Mesendoderm (in vitro differentiated cells): ENCODE measurements around the gene MGAT5.

Experiments used
- DNase-seq: peaks from one replicate; pipeline ENCODE4 v3.0.0; 2013
- H2AK5ac ChIP-seq: 2 replicates; pipeline ENCODE4 v1.6.1; 2013; ENCODE audit warnings: low read length, inconsistent platforms
- H2BK120ac ChIP-seq: 2 replicates; pipeline ENCODE4 v1.6.1; 2013; ENCODE audit warnings: low read depth, mild to moderate bottlenecking, low read length, moderate library complexity, mixed read lengths
- H2BK15ac ChIP-seq: replicated peaks from 2 replicates; pipeline ENCODE4 v1.6.1; 2013; ENCODE audit warnings: low read depth, mild to moderate bottlenecking, moderate library complexity
- H2BK5ac ChIP-seq: 2 replicates; pipeline ENCODE4 v1.6.1; 2013; ENCODE audit warnings: low read length, inconsistent platforms
- H3K18ac ChIP-seq: 2 replicates; pipeline ENCODE4 v1.6.1; 2013; ENCODE audit warnings: mild to moderate bottlenecking, low read length, mixed read lengths
- H3K23ac ChIP-seq: one replicate; pipeline ENCODE4 v1.6.1; 2013; ENCODE audit warnings: low read length
- H3K27ac ChIP-seq: 2 replicates; pipeline ENCODE4 v1.5.1; 2013; ENCODE audit warnings: low read depth, mild to moderate bottlenecking, inconsistent platforms, low read length, moderate library complexity
- H3K27me3 ChIP-seq: 2 replicates; pipeline ENCODE4 v1.6.1; 2013; ENCODE audit warnings: low read length, control low read depth, mild to moderate bottlenecking, inconsistent platforms; ENCODE audit not compliant: insufficient read depth, poor library complexity
- H3K36me3 ChIP-seq: 2 replicates; pipeline ENCODE4 v1.6.1; 2013; ENCODE audit warnings: low read length, inconsistent platforms; ENCODE audit not compliant: control insufficient read depth, insufficient read depth
- H3K4ac ChIP-seq: one replicate; pipeline ENCODE4 v1.6.1; 2013; ENCODE audit warnings: low read depth, mild to moderate bottlenecking, low read length, moderate library complexity
- H3K4me1 ChIP-seq: 2 replicates; pipeline ENCODE4 v1.6.1; 2013; ENCODE audit warnings: low read depth, low read length, inconsistent platforms; ENCODE audit not compliant: control insufficient read depth
- H3K4me2 ChIP-seq: 2 replicates; pipeline ENCODE4 v1.6.1; 2013; ENCODE audit warnings: low read length
- H3K4me3 ChIP-seq: 2 replicates; pipeline ENCODE4 v1.5.1; 2013; ENCODE audit warnings: mild to moderate bottlenecking, low read length
- H3K56ac ChIP-seq: one replicate; pipeline ENCODE4 v1.6.1; 2013; ENCODE audit warnings: low read length
- H3K79me1 ChIP-seq: 2 replicates; pipeline ENCODE4 v1.6.1; 2013; ENCODE audit warnings: low read length, inconsistent platforms
- H3K79me2 ChIP-seq: 2 replicates; pipeline ENCODE4 v1.6.1; 2013; ENCODE audit warnings: mild to moderate bottlenecking, low read length; ENCODE audit not compliant: control insufficient read depth, insufficient read depth
- H3K9ac ChIP-seq: 2 replicates; pipeline ENCODE4 v1.6.1; 2013; ENCODE audit warnings: low read length, inconsistent platforms
- H4K5ac ChIP-seq: one replicate; pipeline ENCODE4 v1.6.1; 2013; ENCODE audit warnings: low read length
- H4K8ac ChIP-seq: one replicate; pipeline ENCODE4 v1.6.1; 2013; ENCODE audit warnings: low read depth, mild to moderate bottlenecking, control low read depth, low read length, moderate library complexity
- WGBS: extraction: QIAGEN DNeasy Blood & Tissue Kit; methylation state at CpG from one replicate; pipeline ENCODE4 v1.1.7; 2013; ENCODE audit warnings: low lambda C conversion rate, missing lambda C conversion rate; ENCODE audit not compliant: insufficient coverage; ENCODE audit errors: extremely low coverage; 5-methylcytosine and 5-hydroxymethylcytosine counted together

MGAT5 gene

GRCh38 chr2:134259994-134260393 lies 6.1 kb downstream of the MGAT5 start:
- no peak overlapping the region for H3K9ac ChIP-seq
- H3K36me3 ChIP-seq, result no peaks in the 10 kb centered on the region
- no peak overlapping the region for H3K4me3 ChIP-seq
- no CpG with 5 or more reads among the region's 8 CpGs for WGBS
- no peak overlapping the region for H4K5ac ChIP-seq
- peak overlapping the region; percentile 19 for H3K56ac ChIP-seq
- H4K8ac ChIP-seq, result no peak overlapping the region
- H2BK120ac ChIP-seq, result no peak overlapping the region
- no peak overlapping the region for H3K4me2 ChIP-seq
- H3K23ac ChIP-seq, result no peak overlapping the region
- H2BK5ac ChIP-seq, result no peak overlapping the region
- H3K18ac ChIP-seq, result no peak overlapping the region
- peaks cover 15% of the 10 kb centered on the region for H3K4me1 ChIP-seq
- H3K4ac ChIP-seq, result no peak overlapping the region
- no peak overlapping the region for H3K27ac ChIP-seq
- H2BK15ac ChIP-seq, result no peak overlapping the region
- H3K27me3 ChIP-seq, result no peaks in the 10 kb centered on the region
- peaks cover 10% of the 10 kb centered on the region for H3K79me1 ChIP-seq
- H3K79me2 ChIP-seq, result no peaks in the 10 kb centered on the region
- DNase-seq, result no peak
- H2AK5ac ChIP-seq, result no peak overlapping the region

- no peak overlapping the region for H3K23ac ChIP-seq
- H4K8ac ChIP-seq, result no peak overlapping the region
- H3K27me3 ChIP-seq, result no peaks in the 10 kb centered on the region
- H3K79me2 ChIP-seq, result no peaks in the 10 kb centered on the region
- no peak overlapping the region for H2BK15ac ChIP-seq
- no CpG with 5 or more reads among the region's 2 CpGs for WGBS
- no peaks in the 10 kb centered on the region for H3K36me3 ChIP-seq
- no peak overlapping the region for H3K4me2 ChIP-seq
- no peak overlapping the region for H3K9ac ChIP-seq
- no peak overlapping the region for H3K4me3 ChIP-seq
- no peak overlapping the region for H2BK120ac ChIP-seq
- H2BK5ac ChIP-seq, result no peak overlapping the region
- H3K4me1 ChIP-seq, result peaks cover 15% of the 10 kb centered on the region
- H3K27ac ChIP-seq, result no peak overlapping the region
- peak overlapping the region; percentile 77 for H3K56ac ChIP-seq
- H3K79me1 ChIP-seq, result peaks cover 10% of the 10 kb centered on the region
- H3K4ac ChIP-seq, result no peak overlapping the region
- DNase-seq, result no peak
- H2AK5ac ChIP-seq, result no peak overlapping the region
- H3K18ac ChIP-seq, result no peak overlapping the region
- no peak overlapping the region for H4K5ac ChIP-seq
Observed at GRCh38 chr2:134260713-134261112, 6.8 kb downstream of the MGAT5 start.

GRCh38 chr2:134261398-134262131 lies 7.7 kb downstream of the MGAT5 start:
- Histone ChIP-seq H2AK5ac (no peak overlapping the region), H3K79me1 (peaks cover 10% of the 10 kb centered on the region), H3K18ac (no peak overlapping the region), H4K8ac (no peak overlapping the region), H3K23ac (no peak overlapping the region), H3K27me3 (no peaks in the 10 kb centered on the region), H2BK120ac (no peak overlapping the region), H4K5ac (no peak overlapping the region), H3K4me2 (peak overlapping the region; percentile 7), H3K4me3 (no peak overlapping the region), H3K4ac (no peak overlapping the region), H3K4me1 (peaks cover 15% of the 10 kb centered on the region), H3K79me2 (no peaks in the 10 kb centered on the region), H3K9ac (no peak overlapping the region), H2BK15ac (no peak overlapping the region), H2BK5ac (peak overlapping the region; percentile 71), H3K27ac (no peak overlapping the region), H3K36me3 (no peaks in the 10 kb centered on the region), H3K56ac (peak overlapping the region; percentile 77)
- DNase-seq, result peak; percentile 71
- WGBS, result no CpG with 5 or more reads among the region's 6 CpGs

- Histone ChIP-seq H3K27me3 (no peaks in the 10 kb centered on the region), H3K18ac (no peak overlapping the region), H3K4ac (no peak overlapping the region), H2BK120ac (no peak overlapping the region), H3K9ac (no peak overlapping the region), H3K56ac (no peak overlapping the region), H3K36me3 (no peaks in the 10 kb centered on the region), H4K8ac (no peak overlapping the region), H3K4me2 (no peak overlapping the region), H3K79me1 (peaks cover 10% of the 10 kb centered on the region), H3K79me2 (no peaks in the 10 kb centered on the region), H3K4me1 (peaks cover 15% of the 10 kb centered on the region), H2BK5ac (no peak overlapping the region), H2BK15ac (no peak overlapping the region), H2AK5ac (no peak overlapping the region), H3K4me3 (no peak overlapping the region), H3K27ac (no peak overlapping the region), H4K5ac (no peak overlapping the region), H3K23ac (no peak overlapping the region)
- DNase-seq, result no peak
- no CpG with 5 or more reads among the region's 2 CpGs for WGBS
Observed at GRCh38 chr2:134262684-134263083, 8.8 kb downstream of the MGAT5 start.

GRCh38 chr2:134268265-134268664 lies 14.4 kb downstream of the MGAT5 start:
- Histone ChIP-seq H3K4me3 (no peak overlapping the region), H2AK5ac (no peak overlapping the region), H4K8ac (no peak overlapping the region), H2BK120ac (no peak overlapping the region), H2BK15ac (no peak overlapping the region), H3K4me2 (no peak overlapping the region), H3K4me1 (no peaks in the 10 kb centered on the region), H4K5ac (no peak overlapping the region), H3K9ac (no peak overlapping the region), H3K27ac (no peak overlapping the region), H3K4ac (no peak overlapping the region), H3K23ac (no peak overlapping the region), H3K79me2 (no peaks in the 10 kb centered on the region), H3K27me3 (no peaks in the 10 kb centered on the region), H3K36me3 (no peaks in the 10 kb centered on the region), H3K79me1 (no peaks in the 10 kb centered on the region), H2BK5ac (no peak overlapping the region), H3K56ac (no peak overlapping the region), H3K18ac (no peak overlapping the region)
- DNase-seq, result no peak
- whole genome bisulfite sequencing, result no CpG with 5 or more reads among the region's 5 CpGs

- H3K9ac ChIP-seq, result no peak overlapping the region
- no peak overlapping the region for H3K4me2 ChIP-seq
- no peak overlapping the region for H3K4ac ChIP-seq
- no peak overlapping the region for H3K27ac ChIP-seq
- H3K4me1 ChIP-seq, result no peaks in the 10 kb centered on the region
- no peak overlapping the region for H3K18ac ChIP-seq
- H3K56ac ChIP-seq, result no peak overlapping the region
- no peak overlapping the region for H2AK5ac ChIP-seq
- H3K27me3 ChIP-seq, result no peaks in the 10 kb centered on the region
- no peaks in the 10 kb centered on the region for H3K79me1 ChIP-seq
- H4K8ac ChIP-seq, result no peak overlapping the region
- no peak overlapping the region for H3K4me3 ChIP-seq
- no peak overlapping the region for H3K23ac ChIP-seq
- H4K5ac ChIP-seq, result no peak overlapping the region
- no peaks in the 10 kb centered on the region for H3K79me2 ChIP-seq
- no peak for DNase-seq
- no peak overlapping the region for H2BK120ac ChIP-seq
- no peak overlapping the region for H2BK15ac ChIP-seq
- no CpG with 5 or more reads among the region's 3 CpGs for WGBS
- H3K36me3 ChIP-seq, result no peaks in the 10 kb centered on the region
- H2BK5ac ChIP-seq, result no peak overlapping the region
Observed at GRCh38 chr2:134269230-134269629, 15.4 kb downstream of the MGAT5 start.
